WTC11 (cell line): ENCODE data around the gene OR51M1. TPM values are rescaled to one million over a fixed set of nuclear protein-coding genes. Genes with fewer than 3 reads are reported as not detected.

Source experiments
- ATAC-seq: fragments of 200-7000 bp; cut with Tn5 transposase; 2 replicates; pipeline ENCODE4 v1.10.0; 2021; ENCODE audit warnings: mild to moderate bottlenecking, moderate library complexity
- CTCF ChIA-PET: fragments of 300-600 bp; sonication (Branson Sonifier 250); formaldehyde crosslinking; loops from one replicate; lab custom pipeline; 2021; ENCODE audit warnings: antibody characterized with exemption; lab: Charles Lee
- POLR2A ChIA-PET: fragments of 350-600 bp; sonication (Branson Sonifier 250); formaldehyde crosslinking; loops from one replicate; lab custom pipeline; 2021; ENCODE audit warnings: antibody characterized with exemption; lab: Charles Lee
- DNase-seq: peaks from one replicate; pipeline ENCODE4 v3.0.0; 2021; ENCODE audit warnings: low spot score
- H3K27ac Mint-ChIP-seq: 2 replicates; pipeline ENCODE4 v1.8.0; 2021; ENCODE audit warnings: mixed read lengths
- H3K27me3 Mint-ChIP-seq: 2 replicates; pipeline ENCODE4 v1.8.0; 2021; ENCODE audit warnings: low read depth, mild to moderate bottlenecking, moderate library complexity, mixed read lengths
- H3K36me3 Mint-ChIP-seq: 2 replicates; pipeline ENCODE4 v1.8.0; 2021; ENCODE audit warnings: mixed read lengths
- H3K4me1 Mint-ChIP-seq: 2 replicates; pipeline ENCODE4 v1.8.0; 2022; ENCODE audit warnings: mixed read lengths
- H3K4me3 Mint-ChIP-seq: 2 replicates; pipeline ENCODE4 v1.8.0; 2021; ENCODE audit warnings: mild to moderate bottlenecking, moderate library complexity, mixed read lengths
- H3K9me3 Mint-ChIP-seq: 2 replicates; pipeline ENCODE4 v1.8.0; 2021; ENCODE audit warnings: mixed read lengths
- FOXK1 ChIP-seq: sonication (generic); formaldehyde crosslinking; IDR thresholded peaks from 2 replicates; pipeline ENCODE4 v1.8.0; 2022; ENCODE audit warnings: mild to moderate bottlenecking, moderate library complexity, missing genetic modification reagents
- GRHL2 ChIP-seq: fragments of 250-450 bp; sonication (Bioruptor Pico); IDR thresholded peaks from 2 replicates; pipeline ENCODE4 v1.8.0; 2022; ENCODE audit warnings: mild to moderate bottlenecking, moderate library complexity; ENCODE audit not compliant: insufficient replicate concordance, severe bottlenecking
- NR3C1 ChIP-seq: sonication (generic); formaldehyde crosslinking; conservative IDR thresholded peaks from 2 replicates; pipeline ENCODE4 v1.8.1; 2023; ENCODE audit warnings: low read depth, mild to moderate bottlenecking, missing genetic modification reagents
- PRRX2 ChIP-seq: fragments of 250-450 bp; sonication (Bioruptor Pico); IDR thresholded peaks from 2 replicates; pipeline ENCODE4 v1.8.0; 2021; ENCODE audit warnings: mild to moderate bottlenecking
- SMAD3 ChIP-seq: sonication (generic); formaldehyde crosslinking; IDR thresholded peaks from 2 replicates; pipeline ENCODE4 v1.8.0; 2022; ENCODE audit warnings: missing genetic modification reagents, mild to moderate bottlenecking, borderline replicate concordance
- SOX15 ChIP-seq: fragments of 250-450 bp; sonication (Bioruptor Pico); IDR thresholded peaks from 2 replicates; pipeline ENCODE4 v1.9.0; 2021; ENCODE audit warnings: mild to moderate bottlenecking
- TEAD1 ChIP-seq: sonication (generic); formaldehyde crosslinking; IDR thresholded peaks from 2 replicates; pipeline ENCODE4 v1.8.0; 2022; ENCODE audit warnings: mild to moderate bottlenecking, missing genetic modification reagents
- TP53 ChIP-seq: sonication (generic); formaldehyde crosslinking; IDR thresholded peaks from 2 replicates; pipeline ENCODE4 v1.8.1; 2023; ENCODE audit warnings: mild to moderate bottlenecking, missing genetic modification reagents
- ZNF232 ChIP-seq: sonication (generic); formaldehyde crosslinking; IDR thresholded peaks from 2 replicates; pipeline ENCODE4 v1.8.0; 2022; ENCODE audit warnings: mild to moderate bottlenecking, missing genetic modification reagents
- ZNF263 ChIP-seq: sonication (generic); formaldehyde crosslinking; IDR thresholded peaks from 2 replicates; pipeline ENCODE4 v1.8.1; 2022; ENCODE audit warnings: low read depth, mild to moderate bottlenecking, moderate library complexity, missing genetic modification reagents
- ZNF416 ChIP-seq: fragments of 250-450 bp; sonication (Bioruptor Pico); IDR thresholded peaks from 2 replicates; pipeline ENCODE4 v1.9.0; 2021; ENCODE audit warnings: mild to moderate bottlenecking, inconsistent platforms
- ZNF671 ChIP-seq: fragments of 250-450 bp; sonication (Bioruptor Pico); IDR thresholded peaks from 2 replicates; pipeline ENCODE4 v1.8.0; 2021; ENCODE audit warnings: mild to moderate bottlenecking
- total RNA-seq: library from RNA; stranded (reverse); gene quantifications from 3 replicates; pipeline ENCODE4 v1.2.3, GENCODE V29; 2021
- TF ChIP-seq, protein P1 (sequence below): sonication (generic); formaldehyde crosslinking; IDR thresholded peaks from 2 replicates; pipeline ENCODE4 v1.8.1; 2023; ENCODE audit warnings: mild to moderate bottlenecking, missing genetic modification reagents
- TF ChIP-seq, protein P2 (sequence below): fragments of 250-450 bp; sonication (Bioruptor Pico); IDR thresholded peaks from 2 replicates; pipeline ENCODE4 v1.9.0; 2021; ENCODE audit warnings: mild to moderate bottlenecking
- TF ChIP-seq, protein P3 (sequence below): sonication (generic); formaldehyde crosslinking; IDR thresholded peaks from 2 replicates; pipeline ENCODE4 v1.8.0; 2022; ENCODE audit warnings: mild to moderate bottlenecking, missing genetic modification reagents
- TF ChIP-seq, protein P4 (sequence below): sonication (generic); formaldehyde crosslinking; IDR thresholded peaks from 2 replicates; pipeline ENCODE4 v1.8.0; 2023; ENCODE audit warnings: missing genetic modification reagents
- TF ChIP-seq, protein P5 (sequence below): fragments of 200-600 bp; IDR thresholded peaks from 2 replicates; pipeline ENCODE4 v1.8.0; 2022; ENCODE audit warnings: antibody characterized with exemption
- TF ChIP-seq, protein P6 (sequence below): sonication (generic); formaldehyde crosslinking; IDR thresholded peaks from 2 replicates; pipeline ENCODE4 v1.8.0; 2022; ENCODE audit warnings: mild to moderate bottlenecking, missing genetic modification reagents

OR51M1 gene
- total RNA-seq, 1 experiment from 2014 or later: not detected

DNA sequence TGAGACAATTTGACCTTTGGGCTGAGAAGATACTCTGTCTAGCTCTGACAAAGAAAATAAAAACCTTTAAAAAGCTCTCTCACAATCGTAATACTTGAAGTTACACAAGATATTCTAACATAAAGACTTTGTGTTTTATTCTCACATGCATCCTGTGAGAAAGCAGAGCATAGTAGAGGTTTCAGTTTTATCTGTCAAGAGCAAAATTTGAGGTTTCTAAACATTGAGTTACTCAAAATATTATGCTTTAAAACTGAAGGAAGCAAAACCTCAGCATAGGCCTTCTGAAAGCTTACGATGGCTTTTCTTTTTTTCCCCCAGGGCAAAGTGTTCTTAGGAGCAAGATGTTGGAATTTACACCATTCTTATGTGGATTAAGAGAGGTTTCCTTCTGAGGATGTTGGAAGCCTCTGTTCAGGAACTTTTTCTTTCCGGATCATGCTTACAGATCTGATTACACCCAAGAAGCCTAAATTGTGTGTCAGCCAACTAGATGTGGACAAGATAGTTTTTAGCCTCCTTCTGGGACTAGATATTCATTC, 15.0 kb upstream of the OR51M1 start:
- Mint-ChIP-seq H3K27me3 (no peaks in the 10 kb centered on the region), H3K4me1 (peaks cover 28% of the 10 kb centered on the region), H3K27ac (peak overlapping the region; percentile 37), H3K9me3 (peaks cover 10% of the 10 kb centered on the region), H3K36me3 (peaks cover 11% of the 10 kb centered on the region), H3K4me3 (no peak overlapping the region)
- DNase-seq (no peak), ATAC-seq (peak; percentile 66)
- CTCF ChIA-PET: no interaction called here
- TF ChIP-seq, protein P1, sequence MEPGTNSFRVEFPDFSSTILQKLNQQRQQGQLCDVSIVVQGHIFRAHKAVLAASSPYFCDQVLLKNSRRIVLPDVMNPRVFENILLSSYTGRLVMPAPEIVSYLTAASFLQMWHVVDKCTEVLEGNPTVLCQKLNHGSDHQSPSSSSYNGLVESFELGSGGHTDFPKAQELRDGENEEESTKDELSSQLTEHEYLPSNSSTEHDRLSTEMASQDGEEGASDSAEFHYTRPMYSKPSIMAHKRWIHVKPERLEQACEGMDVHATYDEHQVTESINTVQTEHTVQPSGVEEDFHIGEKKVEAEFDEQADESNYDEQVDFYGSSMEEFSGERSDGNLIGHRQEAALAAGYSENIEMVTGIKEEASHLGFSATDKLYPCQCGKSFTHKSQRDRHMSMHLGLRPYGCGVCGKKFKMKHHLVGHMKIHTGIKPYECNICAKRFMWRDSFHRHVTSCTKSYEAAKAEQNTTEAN (CRISPR knock-in tag): no peak
- TF ChIP-seq, protein P2, sequence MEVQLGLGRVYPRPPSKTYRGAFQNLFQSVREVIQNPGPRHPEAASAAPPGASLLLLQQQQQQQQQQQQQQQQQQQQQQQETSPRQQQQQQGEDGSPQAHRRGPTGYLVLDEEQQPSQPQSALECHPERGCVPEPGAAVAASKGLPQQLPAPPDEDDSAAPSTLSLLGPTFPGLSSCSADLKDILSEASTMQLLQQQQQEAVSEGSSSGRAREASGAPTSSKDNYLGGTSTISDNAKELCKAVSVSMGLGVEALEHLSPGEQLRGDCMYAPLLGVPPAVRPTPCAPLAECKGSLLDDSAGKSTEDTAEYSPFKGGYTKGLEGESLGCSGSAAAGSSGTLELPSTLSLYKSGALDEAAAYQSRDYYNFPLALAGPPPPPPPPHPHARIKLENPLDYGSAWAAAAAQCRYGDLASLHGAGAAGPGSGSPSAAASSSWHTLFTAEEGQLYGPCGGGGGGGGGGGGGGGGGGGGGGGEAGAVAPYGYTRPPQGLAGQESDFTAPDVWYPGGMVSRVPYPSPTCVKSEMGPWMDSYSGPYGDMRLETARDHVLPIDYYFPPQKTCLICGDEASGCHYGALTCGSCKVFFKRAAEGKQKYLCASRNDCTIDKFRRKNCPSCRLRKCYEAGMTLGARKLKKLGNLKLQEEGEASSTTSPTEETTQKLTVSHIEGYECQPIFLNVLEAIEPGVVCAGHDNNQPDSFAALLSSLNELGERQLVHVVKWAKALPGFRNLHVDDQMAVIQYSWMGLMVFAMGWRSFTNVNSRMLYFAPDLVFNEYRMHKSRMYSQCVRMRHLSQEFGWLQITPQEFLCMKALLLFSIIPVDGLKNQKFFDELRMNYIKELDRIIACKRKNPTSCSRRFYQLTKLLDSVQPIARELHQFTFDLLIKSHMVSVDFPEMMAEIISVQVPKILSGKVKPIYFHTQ: no peak
- no peak for TF ChIP-seq SMAD3 (CRISPR knock-in tag)
- TF ChIP-seq SOX15 (CRISPR knock-in tag): no peak
- no peak for TF ChIP-seq ZNF671 (CRISPR knock-in tag)
- TF ChIP-seq, protein P3, sequence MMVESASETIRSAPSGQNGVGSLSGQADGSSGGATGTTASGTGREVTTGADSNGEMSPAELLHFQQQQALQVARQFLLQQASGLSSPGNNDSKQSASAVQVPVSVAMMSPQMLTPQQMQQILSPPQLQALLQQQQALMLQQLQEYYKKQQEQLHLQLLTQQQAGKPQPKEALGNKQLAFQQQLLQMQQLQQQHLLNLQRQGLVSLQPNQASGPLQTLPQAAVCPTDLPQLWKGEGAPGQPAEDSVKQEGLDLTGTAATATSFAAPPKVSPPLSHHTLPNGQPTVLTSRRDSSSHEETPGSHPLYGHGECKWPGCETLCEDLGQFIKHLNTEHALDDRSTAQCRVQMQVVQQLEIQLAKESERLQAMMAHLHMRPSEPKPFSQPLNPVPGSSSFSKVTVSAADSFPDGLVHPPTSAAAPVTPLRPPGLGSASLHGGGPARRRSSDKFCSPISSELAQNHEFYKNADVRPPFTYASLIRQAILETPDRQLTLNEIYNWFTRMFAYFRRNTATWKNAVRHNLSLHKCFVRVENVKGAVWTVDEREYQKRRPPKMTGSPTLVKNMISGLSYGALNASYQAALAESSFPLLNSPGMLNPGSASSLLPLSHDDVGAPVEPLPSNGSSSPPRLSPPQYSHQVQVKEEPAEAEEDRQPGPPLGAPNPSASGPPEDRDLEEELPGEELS: no peak
- TF ChIP-seq FOXK1 (CRISPR knock-in tag): no peak
- no peak for TF ChIP-seq ZNF416 (CRISPR knock-in tag)
- POLR2A ChIA-PET: no interaction called here

DNA sequence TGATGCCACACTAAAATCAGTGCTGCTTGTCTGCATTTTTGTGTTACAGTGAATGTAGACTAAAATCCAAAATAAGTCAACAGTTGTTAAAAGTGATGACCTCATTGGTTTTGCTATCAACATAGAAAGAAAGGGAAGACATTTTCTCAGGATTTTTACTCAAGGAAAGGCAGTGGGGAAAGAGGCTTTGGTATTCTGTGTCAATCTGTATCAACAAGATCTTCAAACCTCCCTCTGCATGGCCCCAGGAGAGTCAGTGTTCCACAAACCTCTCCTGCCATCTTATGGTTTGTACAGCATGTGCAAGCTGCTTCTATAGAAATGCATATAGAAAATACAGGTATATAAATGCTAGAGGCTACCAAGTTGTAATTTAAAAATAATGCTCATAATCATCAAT, 13.8 kb upstream of the OR51M1 start:
- Mint-ChIP-seq H3K4me1 (peaks cover 28% of the 10 kb centered on the region), H3K9me3 (peaks cover 18% of the 10 kb centered on the region), H3K36me3 (peaks cover 18% of the 10 kb centered on the region), H3K27ac (no peak overlapping the region), H3K4me3 (no peak overlapping the region), H3K27me3 (no peaks in the 10 kb centered on the region; the same call in 1 of the 2 replicates)
- CTCF ChIA-PET: no interaction called here
- POLR2A ChIA-PET: no interaction called here
- TF ChIP-seq ZNF416 (CRISPR knock-in tag) (no peak), TP53 (CRISPR knock-in tag) (no peak), TEAD1 (CRISPR knock-in tag) (no peak), GRHL2 (CRISPR knock-in tag) (no peak), ZNF232 (CRISPR knock-in tag) (no peak), NR3C1 (no peak), ZNF263 (no peak), PRRX2 (CRISPR knock-in tag) (no peak)
- TF ChIP-seq, protein P4, sequence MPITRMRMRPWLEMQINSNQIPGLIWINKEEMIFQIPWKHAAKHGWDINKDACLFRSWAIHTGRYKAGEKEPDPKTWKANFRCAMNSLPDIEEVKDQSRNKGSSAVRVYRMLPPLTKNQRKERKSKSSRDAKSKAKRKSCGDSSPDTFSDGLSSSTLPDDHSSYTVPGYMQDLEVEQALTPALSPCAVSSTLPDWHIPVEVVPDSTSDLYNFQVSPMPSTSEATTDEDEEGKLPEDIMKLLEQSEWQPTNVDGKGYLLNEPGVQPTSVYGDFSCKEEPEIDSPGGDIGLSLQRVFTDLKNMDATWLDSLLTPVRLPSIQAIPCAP (CRISPR knock-in tag): no peak
- TF ChIP-seq, protein P5, sequence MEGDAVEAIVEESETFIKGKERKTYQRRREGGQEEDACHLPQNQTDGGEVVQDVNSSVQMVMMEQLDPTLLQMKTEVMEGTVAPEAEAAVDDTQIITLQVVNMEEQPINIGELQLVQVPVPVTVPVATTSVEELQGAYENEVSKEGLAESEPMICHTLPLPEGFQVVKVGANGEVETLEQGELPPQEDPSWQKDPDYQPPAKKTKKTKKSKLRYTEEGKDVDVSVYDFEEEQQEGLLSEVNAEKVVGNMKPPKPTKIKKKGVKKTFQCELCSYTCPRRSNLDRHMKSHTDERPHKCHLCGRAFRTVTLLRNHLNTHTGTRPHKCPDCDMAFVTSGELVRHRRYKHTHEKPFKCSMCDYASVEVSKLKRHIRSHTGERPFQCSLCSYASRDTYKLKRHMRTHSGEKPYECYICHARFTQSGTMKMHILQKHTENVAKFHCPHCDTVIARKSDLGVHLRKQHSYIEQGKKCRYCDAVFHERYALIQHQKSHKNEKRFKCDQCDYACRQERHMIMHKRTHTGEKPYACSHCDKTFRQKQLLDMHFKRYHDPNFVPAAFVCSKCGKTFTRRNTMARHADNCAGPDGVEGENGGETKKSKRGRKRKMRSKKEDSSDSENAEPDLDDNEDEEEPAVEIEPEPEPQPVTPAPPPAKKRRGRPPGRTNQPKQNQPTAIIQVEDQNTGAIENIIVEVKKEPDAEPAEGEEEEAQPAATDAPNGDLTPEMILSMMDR: no peak
- TF ChIP-seq, protein P6, sequence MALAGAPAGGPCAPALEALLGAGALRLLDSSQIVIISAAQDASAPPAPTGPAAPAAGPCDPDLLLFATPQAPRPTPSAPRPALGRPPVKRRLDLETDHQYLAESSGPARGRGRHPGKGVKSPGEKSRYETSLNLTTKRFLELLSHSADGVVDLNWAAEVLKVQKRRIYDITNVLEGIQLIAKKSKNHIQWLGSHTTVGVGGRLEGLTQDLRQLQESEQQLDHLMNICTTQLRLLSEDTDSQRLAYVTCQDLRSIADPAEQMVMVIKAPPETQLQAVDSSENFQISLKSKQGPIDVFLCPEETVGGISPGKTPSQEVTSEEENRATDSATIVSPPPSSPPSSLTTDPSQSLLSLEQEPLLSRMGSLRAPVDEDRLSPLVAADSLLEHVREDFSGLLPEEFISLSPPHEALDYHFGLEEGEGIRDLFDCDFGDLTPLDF (CRISPR knock-in tag): no peak
- DNase-seq (no peak), ATAC-seq (peak; percentile 72)
